Measurements from ENCODE around the gene ABCA2.
"Not testable (repeated sequence)": the region's sequence is repeated elsewhere in the genome, so short reads cannot be mapped to it uniquely, and the experiment has no call there.

ABCA2 gene

DNA sequence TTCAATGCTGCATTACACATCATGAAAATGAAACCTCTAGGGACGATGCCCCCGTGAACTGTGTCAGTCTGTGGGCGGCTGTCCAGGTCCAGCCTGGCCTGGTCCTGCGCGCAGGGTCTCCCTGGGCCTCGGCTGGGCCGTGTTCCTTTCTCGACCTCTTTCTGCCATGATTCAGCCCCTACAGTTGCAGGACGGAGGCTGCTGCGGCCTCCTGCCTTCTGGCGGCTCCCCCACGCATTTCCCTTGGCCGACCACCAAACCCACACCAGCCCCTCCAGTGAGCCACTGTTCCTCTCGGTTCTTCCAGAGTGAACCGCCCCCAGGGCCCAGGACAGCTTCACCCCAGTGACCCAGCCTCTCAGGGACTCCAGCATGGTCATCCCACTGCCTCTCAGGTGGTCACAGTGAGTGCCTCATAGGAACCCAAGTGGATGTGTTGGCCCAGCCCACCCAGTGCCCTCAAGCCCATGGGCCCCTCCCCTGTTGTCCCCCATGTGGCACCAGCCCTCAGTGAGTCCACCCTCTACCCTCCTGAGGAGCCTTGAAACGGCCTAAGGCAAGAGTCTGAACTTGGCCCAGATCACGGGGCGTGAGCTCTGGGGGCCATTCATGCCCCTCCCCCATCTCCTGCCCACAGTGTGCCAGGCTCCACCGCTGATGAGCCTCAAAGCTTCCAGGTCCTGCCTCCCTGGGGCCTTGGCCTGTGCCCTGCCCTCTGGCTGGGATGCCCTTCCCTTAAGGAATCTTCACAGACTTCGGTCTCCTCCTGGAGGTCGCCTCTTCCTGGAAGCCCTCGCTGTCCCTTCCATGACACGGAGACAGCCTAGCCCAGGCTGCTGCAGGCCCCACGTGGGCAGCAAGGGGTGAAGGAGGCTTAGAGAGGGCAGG is 21.7 kb downstream of the ABCA2 start:
- intact Hi-C loops (cut with DNase I) = no loop called here
- DNase-seq = no peak

DNA sequence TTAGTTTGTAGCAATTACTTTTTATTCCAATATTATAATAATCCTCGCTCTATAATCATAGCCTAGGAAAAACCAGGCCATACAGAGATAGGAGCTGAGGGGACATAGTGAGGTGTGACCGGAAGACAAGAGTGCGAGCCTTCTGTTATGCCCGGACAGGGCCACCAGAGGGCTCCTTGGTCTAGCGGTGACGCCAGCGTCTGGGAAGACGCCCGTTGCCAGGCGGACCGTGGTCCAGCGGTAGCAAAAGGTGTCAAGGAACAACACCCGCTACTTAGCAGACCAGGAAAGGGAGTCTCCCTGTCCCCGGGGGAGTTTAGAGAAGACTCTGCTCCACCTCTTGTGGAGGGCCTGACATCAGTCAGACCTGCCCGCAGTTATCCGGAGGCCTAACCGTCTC is 23.8 kb downstream of the ABCA2 start:
- peak in 1 of 10 donors; percentile 93 for DNase-seq
- intact Hi-C loops (cut with DNase I) = not testable (repeated sequence)

DNA sequence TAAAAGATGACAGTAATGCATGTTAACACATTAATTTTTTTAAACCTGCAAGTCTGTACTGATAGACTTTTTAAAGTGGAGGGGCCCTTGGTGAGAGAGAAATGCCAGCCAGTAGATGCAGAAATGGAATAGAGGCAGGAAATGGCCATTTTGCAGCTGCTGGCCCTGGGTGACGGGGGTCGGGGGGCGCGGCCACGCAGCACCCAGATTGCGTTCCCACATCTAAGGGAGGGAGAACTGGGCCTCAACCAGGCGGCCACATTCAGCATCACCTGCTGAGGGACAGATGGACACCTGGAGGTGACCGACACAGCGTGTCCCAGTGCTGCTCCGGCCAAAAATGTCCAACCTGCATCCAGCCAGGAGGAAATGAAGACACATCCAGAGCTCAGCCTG is 25.4 kb downstream of the ABCA2 start:
- intact Hi-C loops (cut with DNase I) = no loop called here
- DNase-seq = no peak

DNA sequence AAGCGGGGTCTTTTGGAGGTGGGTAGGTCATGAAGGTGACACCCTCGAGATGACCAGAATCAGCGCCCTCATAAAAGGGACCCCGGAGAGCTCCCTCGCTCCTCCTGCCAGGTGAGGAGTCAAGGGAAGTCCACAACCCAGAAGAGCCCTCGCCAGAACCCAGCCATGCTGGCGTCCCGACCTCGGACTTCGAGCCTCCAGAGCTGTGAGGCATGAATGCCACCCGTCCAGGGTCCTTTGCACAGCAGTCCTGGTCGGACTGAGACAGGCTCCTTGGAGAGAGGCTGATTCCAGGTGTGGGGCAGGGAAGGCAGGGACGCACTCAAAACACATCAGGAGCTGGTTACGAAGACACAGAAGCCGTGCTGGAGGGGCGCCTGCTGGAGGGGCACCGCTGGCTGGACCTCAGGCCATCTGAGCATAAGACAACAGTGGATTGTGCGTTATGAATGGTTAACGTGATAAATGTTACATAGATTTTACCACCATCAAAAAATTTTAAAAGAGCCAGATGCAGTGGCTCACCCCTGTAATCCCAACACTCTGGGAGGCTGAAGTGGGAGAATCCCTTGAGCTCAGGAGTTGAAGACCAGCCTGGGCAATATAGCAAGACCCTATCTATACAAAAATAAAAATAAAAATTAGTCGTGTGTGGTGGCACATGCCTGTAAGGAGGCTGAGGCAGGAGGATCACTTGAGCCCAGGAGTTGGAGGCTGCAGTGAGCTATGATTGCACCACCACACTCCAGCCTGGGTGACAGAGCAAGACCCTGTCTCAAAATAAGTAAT is 26.0 kb downstream of the ABCA2 start:
- intact Hi-C loops (cut with DNase I) = no loop called here
- DNase-seq = no peak

DNA sequence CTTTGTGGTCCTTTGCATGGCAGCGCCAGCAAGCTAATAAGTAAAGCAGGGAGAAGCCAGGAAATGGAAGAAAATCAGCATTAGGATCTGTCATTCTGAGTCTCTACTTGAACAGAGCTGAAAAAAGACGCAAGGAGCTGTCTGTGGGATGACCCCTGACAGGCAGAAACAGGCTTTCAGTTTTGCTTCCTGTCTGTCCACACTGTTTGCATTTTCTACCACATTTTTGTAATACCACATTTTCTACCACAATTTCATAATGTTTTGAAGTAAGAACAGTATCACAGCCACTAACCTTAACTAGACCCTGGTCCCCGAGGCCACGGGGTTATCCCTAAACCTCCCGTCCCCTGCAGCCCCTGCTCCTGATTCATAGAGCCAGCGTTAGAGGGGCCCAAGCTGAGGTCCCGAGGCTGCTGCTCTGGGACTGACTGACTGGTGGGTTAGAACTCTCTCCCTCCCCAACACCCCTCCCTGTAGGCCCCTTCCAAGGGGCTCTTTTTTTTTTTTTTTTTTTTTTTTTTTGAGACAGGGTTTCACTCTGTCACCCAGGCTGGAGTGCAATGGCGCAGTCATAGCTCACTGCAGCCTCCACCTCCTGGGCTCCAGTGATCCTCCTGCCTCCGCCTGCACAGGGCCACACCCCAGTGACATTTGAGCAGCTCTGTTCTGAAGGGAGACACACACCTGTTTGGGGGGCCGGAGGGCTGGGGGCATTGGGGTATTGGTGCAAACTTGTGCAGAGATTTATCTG is 27.7 kb downstream of the ABCA2 start:
- DNase-seq = no peak
- intact Hi-C loops (cut with DNase I) = no loop called here

DNA sequence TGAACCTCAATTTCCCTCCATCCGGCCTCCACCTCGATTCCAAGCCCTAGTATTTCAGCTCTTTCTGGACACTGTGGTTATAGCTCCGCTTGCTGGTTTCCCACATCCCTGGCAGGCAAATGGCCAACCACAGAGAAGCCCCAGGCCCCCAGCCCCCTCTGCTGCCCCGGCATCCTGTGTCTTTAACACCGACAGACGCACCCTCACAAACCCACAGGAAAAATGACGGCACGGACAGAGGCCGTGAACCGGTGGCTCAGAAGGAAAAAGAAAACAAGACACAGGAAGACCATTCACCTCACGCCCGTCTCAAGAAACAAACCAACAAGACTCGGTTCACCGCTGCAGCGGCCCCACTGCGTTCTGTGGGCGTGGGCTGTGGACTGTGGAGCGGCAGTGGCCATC is 30.2 kb downstream of the ABCA2 start:
- intact Hi-C loops (cut with DNase I) = no loop called here
- DNase-seq = no peak

DNA sequence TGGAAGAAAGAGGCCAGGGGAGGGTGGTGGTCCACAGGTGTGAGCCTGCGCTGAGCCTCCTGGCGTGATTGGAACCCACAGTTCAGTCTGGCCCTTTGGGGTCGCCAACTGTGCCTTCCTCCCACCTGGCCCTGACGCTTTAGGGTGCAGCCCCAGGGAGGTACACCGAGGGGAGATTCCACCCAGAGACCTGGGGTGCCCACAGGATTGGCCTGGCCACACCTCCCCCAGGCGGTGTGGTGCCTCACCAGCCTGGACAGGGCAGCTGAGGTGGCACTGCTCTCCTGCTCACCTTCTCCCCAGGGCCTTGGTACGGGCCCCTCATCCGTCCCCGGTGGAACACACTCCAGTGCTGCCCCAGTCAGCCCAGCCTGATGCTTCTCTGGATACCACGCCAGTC is 30.7 kb downstream of the ABCA2 start:
- no peak for DNase-seq
- intact Hi-C loops (cut with DNase I) = no loop called here

DNA sequence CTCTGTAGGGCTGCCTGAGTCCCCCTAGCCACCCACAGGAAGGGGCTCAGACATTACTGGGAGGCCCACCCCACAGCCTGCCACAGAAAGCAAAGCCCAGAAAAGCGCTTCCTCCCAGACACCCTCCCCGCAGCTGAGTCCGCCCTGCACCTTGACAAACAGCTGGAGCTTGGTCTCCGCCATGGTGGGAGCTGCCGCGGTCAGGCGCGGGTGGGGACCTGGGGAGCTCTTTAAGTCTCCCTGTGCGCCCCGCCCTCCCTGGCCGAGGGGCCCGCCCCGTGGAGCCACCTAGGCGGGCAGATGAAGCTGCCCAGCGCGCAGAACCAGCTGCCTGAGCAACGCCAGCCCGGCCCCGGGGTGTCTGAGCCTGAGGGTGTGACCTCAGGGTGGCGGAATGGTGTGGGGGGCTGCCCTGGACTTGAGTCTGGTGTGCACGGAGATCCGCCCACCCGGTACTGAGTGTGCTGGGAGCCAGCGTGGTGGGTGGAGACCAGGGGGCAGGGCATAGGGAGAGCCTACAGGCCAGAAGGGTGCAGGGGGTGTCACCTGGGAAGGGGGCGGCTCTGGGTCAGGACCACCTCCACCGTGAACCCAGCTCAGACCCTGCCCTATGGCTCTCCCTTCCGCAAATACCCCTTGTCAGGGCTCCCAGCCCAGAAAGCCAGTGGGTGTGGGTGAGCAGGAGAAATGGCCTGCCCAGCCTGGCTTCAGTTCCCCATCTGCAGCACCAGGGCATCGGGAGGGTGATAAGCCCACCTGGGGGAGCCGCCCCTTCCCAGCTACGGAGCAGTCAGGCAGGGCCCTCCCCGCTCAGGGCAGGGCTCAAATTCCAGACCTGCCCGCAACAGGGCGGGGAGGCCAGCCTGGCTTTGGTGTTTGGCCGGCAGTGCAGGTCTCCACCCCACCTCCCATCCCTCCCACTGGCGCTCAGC is 31.4 kb downstream of the ABCA2 start, which contains the start of gene CLIC3:
TSS of gene CLIC3 (minus strand) at position 208 of the 932 bp plus-strand sequence. CDS start at position 183, 25 bp downstream.
- intact Hi-C loops (cut with DNase I) = no loop called here
- no peak for DNase-seq

DNA sequence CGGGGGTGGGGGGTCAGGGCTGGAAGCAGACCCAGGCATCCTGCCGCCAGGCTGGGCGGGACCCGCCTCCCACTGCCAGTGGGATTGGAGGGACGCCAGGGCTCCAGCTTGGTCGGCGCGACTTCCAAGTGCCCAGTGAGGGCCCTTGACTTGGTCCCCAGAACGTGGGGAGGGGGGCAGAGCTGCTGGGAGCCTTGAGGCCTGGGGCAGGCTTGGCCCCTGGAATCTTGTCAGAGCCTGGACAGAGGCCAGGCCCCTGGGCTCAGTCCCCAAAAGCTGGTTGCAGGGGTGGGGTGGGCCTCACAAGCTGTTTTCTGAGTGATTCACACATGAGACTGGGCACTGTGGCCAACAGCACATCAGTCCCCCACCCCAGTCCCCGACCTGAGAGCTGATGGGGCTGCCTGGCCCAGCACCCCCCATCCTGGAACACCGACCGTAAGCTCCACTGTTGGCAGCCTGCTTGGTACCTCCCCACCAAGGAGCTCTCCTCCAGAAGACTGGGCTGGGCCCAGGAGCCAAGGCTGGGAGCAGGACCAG is 32.2 kb downstream of the ABCA2 start:
- DNase-seq = peak in 1 of 10 donors; percentile 52
- intact Hi-C loops (cut with DNase I) = no loop called here

DNA sequence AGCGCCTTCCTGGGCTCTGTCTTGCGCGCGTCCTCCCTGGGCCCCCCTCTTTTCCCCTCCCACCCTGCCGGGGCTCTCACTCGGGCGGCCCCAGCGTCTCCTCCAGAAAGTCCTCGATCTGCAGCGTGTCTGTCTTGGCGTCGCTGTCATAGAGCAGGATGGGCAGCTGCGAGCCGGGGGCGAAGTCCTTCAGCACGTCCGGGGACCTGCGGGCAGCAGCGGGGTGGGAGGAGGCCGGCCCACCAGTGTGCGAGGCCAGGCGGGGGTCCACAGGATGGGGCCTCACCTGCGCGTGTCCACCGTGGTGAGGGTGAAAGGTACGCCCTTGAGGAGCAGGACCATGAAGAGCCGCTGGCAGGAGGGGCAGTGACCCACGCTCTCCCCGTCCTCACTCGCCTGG is 32.7 kb downstream of the ABCA2 start:
- DNase-seq = no peak

DNA sequence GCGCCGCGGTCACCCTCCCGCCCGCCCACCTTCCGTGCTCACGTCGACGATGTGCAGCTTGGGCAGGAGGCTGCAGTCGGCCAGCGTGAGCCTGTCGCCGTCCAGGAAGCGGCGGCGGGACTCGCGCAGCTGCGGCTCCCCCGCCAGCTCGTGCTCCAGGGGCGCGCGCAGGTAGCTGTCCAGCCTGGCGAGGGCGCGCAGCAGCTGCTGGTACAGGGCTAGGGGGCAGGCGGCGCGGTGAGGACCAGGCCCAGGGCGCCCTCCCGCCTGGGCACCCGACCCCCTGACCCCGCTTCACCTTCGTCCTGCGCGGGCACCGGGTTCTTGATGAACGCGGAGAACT is 33.2 kb downstream of the ABCA2 start:
- intact Hi-C loops (cut with DNase I) = no loop called here
- no peak for DNase-seq

More for the DNA sequence above, 32.7 kb downstream of the ABCA2 start:
- intact Hi-C loops (cut with DNase I) = no loop called here

DNA sequence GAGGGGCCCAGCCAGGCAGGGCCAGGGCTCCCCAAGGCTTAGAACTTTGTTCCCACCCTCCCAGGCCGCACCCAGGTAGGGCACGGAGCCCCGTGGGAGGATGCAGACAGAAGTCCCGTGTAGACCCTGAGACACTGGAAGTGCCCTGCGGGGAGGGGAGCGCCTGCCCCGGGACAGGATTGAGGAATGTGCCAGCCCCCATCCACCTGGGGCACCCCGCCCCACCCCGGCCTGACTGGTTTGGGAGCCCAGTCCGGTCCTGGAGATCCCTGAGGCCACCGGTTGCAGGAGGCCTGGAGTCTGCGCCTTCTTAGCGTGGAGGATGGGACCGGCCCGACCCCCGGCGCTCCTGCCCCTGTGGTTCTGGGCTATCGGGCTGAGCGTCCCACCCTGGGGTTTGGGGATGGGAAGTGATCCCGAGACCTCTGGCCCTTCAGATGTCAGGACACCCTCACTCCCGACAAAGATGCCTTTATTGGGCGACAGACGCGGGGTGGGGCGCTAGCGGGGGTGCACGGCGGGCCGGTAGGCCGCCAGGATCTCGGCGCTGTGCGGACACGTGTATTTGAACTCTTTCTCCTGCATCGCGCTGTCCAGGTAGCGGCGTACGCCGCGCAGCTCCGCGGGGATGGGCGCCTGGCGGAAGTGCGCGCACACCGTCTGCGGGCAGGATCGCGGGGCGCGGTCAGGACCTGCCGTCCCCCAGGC is 33.7 kb downstream of the ABCA2 start:
- intact Hi-C loops (cut with DNase I) = no loop called here
- no peak for DNase-seq

DNA sequence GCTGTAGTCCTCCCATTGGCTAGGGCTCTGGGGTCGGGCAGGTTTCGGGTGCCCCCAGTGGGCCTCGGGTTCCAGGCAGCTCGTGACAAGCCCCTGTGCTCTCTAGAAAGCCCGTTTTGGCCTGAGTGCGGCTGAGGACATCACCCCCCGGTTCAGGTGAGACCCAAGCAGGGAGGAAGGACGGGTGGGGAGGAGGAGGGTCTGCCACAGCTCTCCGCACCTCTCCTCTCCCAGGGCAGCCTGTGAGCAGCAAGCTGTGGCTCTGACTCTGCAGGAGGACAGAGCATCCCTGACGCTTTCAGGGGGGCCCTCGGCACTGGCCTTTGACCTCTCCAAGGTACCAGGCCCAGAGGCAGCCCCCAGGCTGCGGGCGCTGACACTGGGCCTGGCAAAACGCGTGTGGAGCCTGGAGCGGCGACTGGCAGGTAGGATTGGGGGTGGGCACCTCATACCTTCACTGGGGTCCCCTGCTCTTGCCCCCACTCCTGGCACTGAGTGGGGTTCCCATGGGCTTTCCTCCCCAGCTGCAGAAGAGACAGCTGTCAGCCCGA is 35.1 kb downstream of the ABCA2 start:
- intact Hi-C loops (cut with DNase I) = no loop called here
- no peak for DNase-seq

DNA sequence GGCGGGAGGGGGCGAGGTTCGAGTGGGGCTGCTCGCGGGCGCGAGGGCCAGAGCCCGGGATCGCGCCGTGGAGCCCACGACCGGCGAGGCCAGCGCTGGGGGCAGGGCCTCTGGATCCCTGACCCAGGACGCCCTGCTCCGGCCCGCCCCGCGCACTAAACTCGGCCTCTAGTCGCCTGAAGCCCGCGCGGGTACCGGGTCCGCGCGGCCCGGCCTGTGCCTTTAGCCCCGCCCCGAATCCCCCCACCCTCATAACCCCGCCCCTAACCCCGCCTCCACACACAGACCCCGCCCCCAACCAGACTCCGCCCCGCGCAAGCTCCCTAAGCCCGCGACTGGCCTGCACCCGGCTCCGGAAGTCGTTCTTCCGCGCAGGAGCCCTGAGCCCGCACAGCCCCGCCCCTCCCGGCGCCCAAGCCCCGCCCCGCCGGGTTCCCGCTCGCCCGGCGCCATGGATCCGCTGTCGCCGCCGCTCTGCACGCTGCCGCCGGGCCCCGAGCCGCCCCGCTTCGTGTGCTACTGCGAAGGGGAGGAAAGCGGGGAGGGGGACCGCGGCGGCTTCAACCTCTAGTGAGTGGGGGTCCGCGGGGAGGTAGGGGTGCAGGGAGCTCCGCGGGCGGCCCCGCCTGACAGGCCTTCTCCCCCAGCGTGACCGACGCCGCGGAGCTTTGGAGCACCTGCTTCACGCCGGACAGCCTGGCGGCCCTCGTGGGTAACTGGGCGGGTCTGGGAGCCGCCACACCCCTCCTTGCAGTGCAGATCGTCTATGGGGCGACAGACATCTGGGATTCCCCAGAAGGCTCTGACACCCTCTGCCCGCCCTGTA is 35.8 kb downstream of the ABCA2 start, which contains the start of gene PAXX:
TSS of gene PAXX (plus strand) at position 430 of the 826 bp plus-strand sequence. CDS start at position 452, 22 bp downstream.
- intact Hi-C loops (cut with DNase I) = no loop called here
- DNase-seq = peak; percentile 87 to 99 (median 94)

DNA sequence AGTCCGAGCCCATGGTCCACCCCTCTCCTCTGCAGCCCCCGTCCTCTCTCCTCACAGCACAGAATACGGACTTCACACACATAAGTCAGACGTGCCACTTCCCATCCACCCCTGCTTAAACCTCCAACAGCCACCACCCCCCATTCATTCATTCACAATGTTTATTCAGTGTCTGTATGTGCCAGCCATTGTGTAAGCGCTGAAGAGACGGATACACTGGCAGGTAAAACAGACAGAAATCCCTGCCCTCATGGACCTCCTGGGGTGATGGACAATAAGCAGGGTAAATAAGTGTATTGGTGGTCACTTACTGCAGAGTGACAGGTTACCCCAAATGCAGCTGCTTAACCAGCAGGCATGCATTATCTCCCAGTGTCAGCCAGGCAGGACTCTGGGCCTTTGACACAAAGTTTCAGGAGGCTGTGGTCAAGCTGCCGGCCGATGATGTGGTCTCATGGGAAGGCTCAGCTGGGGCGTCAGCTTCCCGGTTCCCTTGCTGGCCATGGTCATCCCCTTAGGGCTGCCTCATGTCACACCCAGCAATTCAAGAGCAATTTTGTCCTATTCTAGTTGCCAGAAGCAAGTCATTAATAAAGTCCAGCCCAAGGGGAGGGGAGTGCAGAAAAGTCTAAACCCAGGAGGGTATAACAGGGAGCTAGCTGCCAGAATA is 37.7 kb downstream of the ABCA2 start:
- DNase-seq = no peak
- intact Hi-C loops (cut with DNase I) = no loop called here

DNA sequence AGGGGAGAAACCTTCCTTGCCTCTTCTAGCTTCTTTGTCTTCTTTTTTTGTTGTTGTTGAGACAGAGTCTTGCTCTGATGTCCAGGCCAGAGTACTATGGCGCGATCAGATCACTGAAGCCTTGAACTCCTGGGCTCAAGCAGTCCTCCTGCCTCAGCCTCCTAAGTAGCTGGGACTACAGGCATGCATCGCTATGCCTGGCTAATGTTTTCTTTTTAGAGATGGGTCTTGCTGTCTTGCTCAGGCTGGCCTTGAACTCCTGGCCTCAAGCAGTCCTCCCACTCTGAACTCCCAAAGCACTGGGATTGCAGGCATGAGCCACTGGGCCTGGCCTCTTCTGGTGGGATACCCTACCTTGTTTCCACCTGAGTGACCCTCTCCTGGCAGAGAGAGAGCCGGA is 39.2 kb downstream of the ABCA2 start:
- no peak for DNase-seq
- intact Hi-C loops (cut with DNase I) = no loop called here

DNA sequence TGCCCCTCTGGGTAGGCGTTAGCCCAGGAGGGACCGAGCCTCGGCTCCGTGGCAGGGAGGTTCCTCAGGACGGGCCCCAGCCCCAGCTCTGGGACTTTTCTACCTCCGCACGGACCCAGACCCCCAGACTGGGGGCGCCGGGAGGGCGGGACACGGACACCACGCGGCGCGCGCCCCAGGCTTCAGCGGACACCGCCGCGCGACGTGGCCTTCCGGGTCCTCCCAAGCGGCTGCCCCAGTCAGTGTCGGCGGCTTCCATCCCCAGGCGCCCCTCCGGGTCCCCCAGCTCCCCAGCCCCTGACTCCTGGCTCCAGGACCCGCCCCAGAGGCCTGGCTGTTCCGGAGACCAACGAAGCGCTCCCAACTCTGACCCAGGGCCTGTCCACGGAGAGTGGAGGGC is 42.2 kb downstream of the ABCA2 start:
- DNase-seq = peak in 1 of 10 donors; percentile 7
- intact Hi-C loops (cut with DNase I) = no loop called here

Data from posterior cingulate gyrus (tissue), 11 donors.